GM19238 (cell line): ENCODE results near the gene KLK15.
"Not testable (repeated sequence)": the region's sequence is repeated elsewhere in the genome, so short reads cannot be mapped to it uniquely, and the experiment has no call there.

Experiments used
- DNase-seq: peaks from one replicate; pipeline ENCODE4 v3.0.0; 2011; ENCODE audit warnings: low spot score; ENCODE audit not compliant: insufficient read length

KLK15 gene

DNA sequence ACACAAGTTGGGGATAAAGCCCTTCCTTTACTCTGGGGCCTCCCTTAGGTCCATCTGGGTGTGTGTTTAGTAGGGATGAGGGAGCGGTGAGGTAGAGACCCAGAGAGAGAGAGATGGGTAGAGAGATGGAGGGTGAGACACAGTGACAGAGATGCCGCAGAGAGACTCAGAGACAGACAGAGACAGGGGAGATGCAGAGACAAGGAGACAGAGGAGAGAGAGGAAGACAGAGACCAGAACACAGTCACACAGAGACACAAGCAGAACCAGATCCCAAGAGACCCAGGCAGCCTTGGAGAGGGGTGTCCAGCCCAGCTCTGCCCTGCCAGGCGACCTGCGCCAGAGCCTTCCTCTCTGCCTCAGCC lies 12.1 kb downstream of the KLK15 start:
- DNase-seq, result no peak

DNA sequence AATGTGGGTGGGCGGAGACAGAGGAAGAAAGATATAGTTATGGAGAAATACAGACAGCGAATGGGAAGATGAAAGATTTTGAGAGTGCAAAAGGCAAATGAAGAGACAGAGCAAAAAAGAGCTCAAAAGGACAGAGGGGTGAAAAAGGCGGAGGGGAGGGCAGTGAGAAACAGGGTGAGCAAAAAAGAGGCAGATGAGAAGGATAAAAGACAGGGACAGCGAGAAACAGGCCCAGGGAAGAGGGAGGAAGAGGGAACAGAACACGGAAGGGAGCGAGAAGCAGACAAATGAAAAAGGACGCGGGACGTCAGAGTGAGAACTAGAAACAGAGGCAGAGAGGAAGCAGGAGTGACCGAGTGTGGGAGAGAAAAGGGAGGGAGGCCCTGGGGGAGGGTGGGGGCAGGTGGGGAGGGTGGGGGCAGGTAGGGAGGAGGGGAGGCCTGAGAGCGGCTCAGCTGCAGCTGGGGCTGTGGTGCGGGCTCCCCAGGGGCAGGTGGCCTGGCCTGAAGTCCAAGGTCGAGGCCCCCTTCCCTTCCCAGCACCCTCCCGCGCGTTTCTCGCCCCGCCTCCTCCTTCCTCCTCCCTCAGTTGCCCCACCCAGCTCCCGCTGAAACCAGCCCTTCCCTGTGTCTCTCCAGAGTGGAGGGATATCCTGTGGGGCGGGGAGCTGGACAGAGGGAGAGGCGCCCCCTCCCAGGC lies 12.7 kb downstream of the KLK15 start:
- DNase-seq, result peak; percentile 66

DNA sequence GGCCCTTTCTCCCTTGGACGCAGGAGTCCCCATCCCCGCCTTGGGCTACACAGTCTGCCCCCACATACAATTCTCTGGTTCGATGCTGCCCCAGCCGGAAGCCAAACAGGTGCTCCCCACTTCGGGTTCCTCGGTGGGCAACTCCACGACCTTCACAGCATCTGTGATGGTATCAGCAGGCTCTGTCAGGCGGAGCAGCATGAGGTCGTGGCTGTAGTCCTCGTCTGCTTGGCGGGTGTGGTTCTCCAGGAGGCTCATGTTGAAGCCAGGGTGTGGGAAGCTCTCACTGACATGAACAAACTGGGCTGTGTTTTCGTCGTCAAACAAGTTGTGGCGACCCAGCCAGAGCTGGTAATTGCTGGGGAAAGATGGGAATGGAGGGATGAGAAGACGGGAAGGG lies 13.3 kb downstream of the KLK15 start:
- DNase-seq, result no peak

- DNase-seq, result no peak
Observed at GRCh38 chr19:50819636-50820035, 13.7 kb downstream of the KLK15 start.

- no peak for DNase-seq
Observed at GRCh38 chr19:50818859-50819472, 14.4 kb downstream of the KLK15 start.

DNA sequence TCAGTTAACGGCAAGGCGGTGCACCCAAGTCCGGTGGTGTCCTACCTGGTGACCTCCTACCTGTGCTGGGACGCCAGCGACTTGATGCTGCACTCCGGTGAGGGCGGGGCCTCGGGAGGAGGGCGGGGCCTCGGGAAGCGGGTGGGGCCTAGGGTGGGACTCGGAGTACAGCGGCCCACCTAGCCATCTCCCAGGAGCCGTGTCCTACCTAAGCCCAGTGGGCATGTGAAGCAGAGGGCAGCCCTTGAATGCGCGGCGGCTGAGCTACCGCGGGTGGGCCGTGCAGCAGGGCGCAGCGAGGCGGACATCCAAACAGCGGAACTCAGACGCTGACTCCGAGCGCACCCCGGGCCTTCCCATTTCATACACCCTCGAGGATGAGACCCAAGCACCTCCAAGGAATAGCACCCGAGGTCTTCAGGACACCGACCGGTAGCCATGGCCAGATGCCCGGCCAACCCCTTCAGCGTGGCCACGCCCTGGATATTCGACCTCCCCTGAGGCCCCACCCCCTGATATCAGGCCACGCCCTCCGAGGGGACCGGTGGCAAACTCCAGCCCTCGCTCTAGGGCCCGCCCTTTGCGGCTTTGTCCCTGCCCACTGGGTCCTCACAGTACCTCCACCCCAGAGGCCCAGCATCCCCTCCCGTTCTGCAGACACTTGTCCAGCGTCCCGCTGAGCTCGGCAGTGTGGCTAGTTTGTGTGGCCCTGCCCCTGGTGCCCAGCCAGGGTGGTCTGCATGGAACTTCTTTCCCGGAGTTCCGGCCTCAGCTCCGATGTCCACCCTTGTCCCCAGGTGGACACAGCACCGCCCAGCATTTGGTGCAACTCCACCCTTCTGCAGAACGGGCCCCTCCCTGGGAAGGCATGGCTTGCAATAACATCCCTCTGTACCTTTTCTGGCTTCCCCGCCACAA lies 15.2 kb downstream of the KLK15 start:
- DNase-seq, result peak; percentile 83

DNA sequence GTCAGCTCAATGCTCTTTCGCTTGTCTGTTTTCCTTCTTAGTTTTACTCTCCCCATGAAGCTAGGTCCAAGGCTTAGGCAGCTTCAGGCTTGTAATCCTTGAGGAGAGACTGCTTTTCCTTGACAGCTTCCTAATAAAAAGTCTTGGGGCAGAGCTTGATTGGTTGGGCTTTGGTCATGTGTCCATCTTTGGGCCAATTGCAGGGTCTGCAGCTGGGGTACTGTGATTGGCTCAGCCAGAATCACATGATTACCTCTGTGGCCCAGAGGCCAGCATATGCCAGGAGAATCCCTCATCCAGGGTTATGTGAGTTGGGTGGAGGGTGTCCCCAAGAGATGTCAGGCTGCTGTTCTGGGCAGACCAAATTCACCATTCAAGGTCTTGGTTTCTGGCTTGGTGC lies 17.9 kb downstream of the KLK15 start:
- no peak for DNase-seq

DNA sequence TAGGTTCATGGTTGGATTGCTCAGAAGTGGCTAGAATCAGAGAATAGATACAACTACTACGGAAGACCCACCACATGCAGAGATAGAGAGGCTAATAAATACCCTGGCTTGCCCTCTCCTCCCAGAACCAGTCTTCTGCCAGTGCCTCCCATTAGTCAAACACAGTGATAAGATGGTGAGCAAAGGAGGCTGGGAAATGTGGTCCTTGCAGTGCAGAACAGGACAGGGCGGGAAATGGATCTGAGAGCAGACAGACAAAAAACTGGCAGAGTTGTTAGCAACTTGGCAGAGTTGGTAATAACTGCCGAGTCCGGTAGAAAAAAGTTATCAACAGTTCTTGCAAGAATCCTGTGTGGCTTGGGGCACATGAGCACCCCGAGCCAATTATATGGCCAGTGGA lies 18.5 kb downstream of the KLK15 start:
- no peak for DNase-seq

GRCh38 chr19:50812474-50812873 lies 20.9 kb downstream of the KLK15 start:
- DNase-seq, result no peak

DNA sequence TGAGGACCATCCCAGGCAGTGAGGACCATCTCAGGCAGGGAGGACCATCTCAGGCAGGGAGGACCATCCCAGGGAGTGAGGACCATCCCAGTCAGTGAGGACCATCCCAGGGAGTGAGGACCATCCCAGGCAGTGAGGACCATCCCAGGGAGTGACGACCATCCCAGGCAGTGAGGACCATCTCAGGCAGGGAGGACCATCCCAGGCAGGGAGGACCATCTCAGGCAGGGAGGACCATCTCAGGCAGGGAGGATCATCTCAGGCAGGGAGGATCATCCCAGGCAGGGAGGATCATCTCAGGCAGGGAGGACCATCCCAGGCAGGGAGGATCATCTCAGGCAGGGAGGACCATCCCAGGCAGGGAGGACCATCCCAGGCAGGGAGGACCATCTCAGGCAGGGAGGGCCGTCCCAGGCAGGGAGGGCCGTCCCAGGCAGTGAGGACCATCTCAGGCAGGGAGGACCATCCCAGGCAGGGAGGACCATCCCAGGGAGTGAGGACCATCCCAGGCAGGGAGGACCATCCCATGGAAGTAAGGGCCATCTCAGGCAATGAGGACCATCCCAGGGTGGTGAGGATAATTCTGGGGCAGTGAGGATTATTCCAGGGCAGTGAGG lies 21.6 kb downstream of the KLK15 start:
- not testable (repeated sequence) for DNase-seq

DNA sequence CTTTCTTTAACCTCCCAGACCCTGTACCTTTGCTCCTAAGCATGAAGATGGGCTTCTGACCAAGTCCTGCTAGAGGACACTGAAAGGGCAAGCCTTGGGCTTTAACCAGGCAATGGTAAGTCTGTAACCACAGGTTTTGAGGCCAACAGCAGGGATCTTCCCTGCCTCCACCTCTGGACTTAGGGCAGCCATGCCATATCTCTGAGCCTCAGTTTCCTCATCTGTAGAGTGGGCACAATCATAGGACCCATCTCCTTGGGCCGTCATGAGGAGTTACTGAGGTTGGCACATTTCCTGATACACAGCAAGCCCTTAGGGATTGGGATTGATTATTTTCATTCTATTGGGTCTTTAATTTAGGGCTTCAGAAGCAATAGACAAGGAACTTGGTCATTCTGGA lies 24.5 kb downstream of the KLK15 start:
- DNase-seq, result no peak

GRCh38 chr19:50804420-50805272 lies 28.7 kb downstream of the KLK15 start:
- DNase-seq, result peak; percentile 94

- DNase-seq, result no peak
Observed at GRCh38 chr19:50803633-50804419, 29.5 kb downstream of the KLK15 start.

DNA sequence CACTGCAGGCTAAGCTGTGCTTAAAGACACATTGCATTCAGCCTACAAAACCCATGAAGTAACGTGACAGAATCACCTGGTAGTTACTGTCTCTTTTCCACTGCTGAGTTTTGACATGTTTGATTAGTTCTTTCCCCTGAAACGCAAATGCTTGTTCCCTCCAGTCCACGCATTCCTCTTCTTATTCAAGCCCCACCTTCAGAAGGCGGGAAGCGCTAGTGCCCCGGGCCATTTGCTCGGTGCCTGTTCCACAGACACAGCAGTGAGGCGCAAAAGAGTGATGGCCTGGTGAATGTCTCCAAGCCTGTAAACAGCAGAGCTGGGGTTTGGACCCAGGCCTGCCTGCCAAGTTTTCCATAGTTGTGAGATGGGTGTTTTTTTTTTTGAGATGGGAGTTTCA lies 32.3 kb downstream of the KLK15 start:
- no peak for DNase-seq

DNA sequence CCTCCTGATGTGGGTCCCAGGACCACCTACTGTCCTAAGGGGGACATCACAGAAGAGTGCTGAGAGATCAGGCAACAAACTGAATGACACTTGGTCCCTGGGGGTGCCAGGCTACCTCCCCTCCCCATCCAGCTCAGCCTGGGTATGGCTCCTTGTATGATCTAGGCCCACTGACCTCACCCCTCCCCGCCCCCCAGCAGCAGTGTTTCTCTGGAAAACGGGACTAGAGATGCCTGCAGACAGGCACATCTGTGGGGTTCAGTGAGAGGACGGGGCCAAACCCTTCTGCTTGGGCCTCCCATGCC lies 33.9 kb downstream of the KLK15 start:
- DNase-seq, result no peak

- DNase-seq, result no peak
Observed at GRCh38 chr19:50798659-50799546, 34.5 kb downstream of the KLK15 start.

- DNase-seq, result no peak
Observed at GRCh38 chr19:50797781-50798658, 35.4 kb downstream of the KLK15 start.

DNA sequence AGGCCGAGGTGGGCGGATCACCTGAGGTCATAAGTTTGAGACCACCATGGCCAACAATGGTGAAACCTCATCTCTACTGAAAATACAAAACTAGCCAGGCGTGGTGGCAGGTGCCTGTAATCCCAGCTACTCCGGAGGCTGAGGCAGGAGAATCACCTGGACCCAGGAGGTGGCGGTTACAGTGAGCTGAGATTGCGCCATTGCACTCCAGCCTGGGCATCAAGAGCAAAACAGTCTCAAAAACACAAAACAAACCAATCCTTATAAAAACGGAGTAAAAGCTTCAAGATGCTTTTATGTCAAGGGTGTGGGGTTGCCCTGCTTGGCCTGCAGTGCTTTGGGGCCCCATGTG lies 36.0 kb downstream of the KLK15 start:
- DNase-seq, result no peak
